ENCODE data around the gene IDNK.
A peak's percentile ranks its signal among the peaks of the same experiment; 100 is the strongest.
"Not testable (repeated sequence)": the region's sequence is repeated elsewhere in the genome, so short reads cannot be mapped to it uniquely, and the experiment has no call there.

IDNK gene

DNA sequence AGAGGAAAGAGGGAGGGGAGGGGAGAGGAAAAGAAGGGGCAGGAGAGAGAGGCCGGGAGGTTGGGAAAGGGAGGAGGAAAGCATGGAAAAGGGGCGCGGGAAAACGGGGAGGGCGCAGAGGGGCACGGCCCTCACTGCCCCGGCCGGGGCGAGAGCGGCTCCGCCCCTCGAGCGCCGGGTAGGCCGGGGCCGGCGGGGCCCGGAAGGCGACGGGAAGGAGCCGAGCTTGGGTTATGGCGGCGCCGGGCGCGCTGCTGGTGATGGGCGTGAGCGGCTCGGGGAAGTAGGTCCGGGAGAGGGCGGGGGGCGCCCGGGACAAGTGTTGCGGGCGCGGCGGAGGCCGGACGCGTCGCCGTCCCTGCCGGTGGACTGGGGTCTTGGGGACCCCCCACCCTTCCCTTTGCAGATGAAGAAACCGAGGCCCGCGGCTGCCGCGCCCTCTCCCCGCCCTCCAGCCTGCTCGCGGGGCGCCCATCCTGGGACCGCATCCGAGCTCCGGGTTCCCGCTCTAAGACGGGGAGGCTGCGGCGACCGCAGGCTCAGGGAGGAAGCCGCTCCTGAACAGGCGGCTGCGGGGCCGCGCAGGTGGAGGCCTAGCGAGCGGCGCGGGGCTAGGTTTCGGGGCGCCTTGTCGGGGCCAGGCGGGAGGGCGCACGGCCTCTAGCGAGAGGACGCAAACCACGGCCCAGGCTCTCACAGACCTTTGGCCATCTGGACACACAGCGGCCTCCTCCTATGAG lies at the start of gene IDNK:
Gene IDNK, plus strand, starts transcription at position 205 of the 740 bp plus-strand sequence. Its CDS starts 29 bp downstream, at position 234.
- DNase-seq (ENCODE audit: low spot score), result peak; percentile 68

DNA sequence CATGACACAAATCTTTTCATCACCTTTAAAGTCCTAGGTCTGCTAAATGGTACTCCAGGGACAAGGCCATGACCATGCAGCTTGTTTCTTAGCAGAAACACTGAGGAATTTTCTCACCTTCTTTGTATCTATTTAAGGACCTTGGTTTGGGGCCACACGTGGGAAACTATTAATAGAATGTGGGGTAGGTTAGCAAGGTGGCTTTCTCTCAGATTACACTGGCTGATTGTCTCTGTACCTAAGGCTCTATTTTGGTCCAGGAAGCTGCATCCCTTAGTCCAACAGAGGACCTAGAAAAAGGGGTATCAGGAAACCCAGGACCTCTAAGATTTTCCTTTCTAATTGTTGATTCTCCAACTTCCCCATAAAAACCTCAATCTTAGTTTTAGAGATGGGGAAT lies 48.5 kb upstream of the IDNK start:
- DNase-seq (ENCODE audit: low spot score), result no peak

DNA sequence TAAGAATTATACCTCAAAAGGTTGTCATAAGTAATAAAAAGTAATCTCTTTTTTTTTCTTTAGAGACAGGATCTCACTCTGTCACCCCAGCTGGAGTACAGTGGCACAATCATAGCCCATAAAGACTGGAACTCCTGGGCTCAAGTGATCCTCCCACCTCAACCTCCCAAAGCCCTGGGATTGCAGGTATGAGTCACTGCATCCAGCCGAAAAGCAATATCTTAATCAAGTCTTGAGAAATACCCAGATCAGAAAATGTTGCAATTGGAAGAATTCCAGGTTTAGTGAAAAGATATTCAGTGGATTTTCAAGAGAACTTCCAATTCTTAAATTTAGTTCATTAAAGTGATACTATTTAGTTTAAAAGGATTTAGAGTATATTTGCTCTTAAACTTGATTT lies 40.9 kb upstream of the IDNK start:
- DNase-seq (ENCODE audit: low spot score), result no peak

DNA sequence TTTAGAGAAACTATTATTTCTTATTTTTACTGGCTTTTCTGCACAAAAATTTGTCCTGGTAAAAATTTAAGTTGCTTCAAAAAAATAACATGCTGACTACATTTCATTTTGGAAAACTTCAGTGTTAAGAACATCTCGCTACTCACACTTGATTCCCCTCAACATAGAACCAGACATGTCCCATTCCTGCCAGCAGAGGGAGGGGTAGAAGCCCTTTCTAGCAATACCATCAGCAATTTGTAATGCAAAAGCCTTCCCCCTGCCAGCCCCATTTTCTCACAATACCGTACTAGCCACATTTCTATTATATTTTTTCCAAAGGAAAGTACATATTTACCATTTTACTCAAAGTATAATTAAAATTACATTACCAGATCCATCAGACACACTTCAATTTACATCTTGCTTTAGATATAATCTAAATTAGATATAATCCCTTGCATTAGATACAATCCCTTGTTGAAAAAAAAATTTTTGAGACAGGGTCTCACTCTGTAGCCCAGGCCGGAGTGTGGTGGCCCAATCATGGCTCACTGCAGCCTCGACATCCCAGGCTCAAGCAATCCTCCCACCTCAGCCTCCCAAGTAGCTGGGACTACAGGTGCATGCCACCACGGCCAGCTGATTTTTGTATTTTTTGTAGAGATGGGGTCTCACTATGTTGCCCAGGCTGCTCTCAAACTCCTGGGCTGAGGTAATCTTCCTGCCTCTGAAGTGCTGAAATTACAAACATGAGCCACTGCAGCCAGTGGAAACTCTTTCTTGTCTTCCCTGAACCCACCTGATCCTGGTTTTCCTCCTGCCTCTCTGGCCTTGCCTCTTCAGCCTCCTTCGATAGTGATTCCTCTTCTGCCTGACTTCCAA lies 39.6 kb upstream of the IDNK start:
- DNase-seq (ENCODE audit: low spot score), result peak; percentile 77

DNA sequence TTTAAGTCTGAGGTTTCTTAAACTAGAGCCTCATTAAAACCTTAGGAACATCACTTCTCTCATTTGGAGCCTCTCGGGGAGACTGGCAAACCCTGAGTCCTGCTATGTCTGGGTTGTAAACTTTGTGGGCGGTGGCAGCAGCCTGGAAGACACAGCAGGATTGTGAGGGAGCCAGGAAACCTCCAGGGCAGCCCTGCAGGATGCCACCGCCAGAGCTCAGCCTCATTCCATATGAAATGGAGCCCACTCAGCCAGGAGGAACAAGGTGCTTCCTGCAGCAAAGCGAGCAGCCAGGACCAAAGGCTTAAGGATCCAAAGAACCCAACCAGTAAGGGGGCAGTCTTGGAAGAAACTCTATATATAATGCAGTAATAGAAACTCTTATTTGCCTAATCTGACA lies 37.9 kb upstream of the IDNK start:
- DNase-seq (ENCODE audit: low spot score), result no peak

DNA sequence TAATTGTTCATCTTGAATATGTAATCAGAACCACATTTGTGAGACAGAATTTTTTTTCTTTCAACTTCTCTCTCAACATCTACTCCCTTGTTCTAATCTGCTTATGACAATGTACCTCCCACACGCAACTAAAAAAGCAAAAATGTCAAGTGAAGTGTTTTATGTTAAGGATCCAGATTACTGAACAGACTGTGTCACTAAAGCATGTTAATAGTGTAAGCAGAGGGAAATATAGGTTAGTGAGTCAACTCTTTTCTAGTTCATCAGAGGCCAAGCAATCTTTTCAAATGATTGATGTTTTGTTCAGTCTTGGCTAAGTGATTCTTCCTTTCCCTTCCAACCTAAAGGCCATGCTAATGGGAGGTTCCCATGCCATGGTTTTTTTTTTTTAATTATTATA lies 34.7 kb upstream of the IDNK start:
- no peak for DNase-seq (ENCODE audit: low spot score)

DNA sequence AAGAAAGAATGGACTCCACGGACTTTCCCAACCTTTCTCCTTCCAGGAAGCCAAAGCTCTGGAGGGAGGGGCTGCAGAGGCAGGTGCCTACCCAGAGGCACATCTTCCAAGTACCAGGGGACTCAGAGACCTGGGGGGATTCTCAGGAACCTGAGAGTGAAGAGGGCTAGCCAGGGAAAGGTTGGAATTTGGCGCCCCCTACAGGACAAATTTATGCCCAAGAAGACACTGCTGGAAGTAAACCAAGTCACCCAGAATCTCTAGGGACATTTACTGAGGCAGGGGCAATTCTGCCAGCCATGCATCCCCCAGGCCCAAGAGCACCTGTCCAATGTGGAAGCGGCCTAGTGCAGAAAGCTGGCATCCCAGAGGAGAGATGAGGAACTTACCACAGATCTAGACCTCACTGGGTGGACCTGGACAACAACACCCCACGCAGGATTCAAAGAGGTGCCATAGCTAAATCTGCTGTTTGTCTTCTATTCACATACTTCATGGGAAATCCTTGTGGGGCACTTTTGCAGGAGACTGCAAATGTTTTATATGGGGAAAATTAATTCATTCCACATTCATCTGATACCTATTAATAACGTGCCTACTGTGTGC lies 25.9 kb upstream of the IDNK start:
- DNase-seq (ENCODE audit: low spot score), result peak; percentile 58

DNA sequence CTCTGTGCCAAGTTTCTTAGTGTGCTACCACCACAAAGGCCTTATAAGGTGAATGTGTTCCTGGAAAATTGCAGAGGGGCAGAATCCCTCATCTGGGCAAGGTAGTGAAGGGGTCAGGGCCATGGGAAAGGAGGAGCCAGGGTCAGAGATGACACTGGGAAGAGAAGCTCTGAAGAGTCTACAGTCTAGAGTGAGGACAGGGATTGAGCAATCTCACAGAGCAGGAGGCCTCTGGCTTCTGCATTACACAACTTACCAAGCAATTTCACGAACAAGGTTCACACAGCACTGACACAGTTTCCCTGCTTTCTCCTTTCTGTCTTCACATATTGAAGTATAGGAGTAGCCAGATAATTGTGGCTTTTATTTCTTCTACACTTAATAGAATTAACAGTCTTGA lies 24.5 kb upstream of the IDNK start:
- no peak for DNase-seq (ENCODE audit: low spot score)

DNA sequence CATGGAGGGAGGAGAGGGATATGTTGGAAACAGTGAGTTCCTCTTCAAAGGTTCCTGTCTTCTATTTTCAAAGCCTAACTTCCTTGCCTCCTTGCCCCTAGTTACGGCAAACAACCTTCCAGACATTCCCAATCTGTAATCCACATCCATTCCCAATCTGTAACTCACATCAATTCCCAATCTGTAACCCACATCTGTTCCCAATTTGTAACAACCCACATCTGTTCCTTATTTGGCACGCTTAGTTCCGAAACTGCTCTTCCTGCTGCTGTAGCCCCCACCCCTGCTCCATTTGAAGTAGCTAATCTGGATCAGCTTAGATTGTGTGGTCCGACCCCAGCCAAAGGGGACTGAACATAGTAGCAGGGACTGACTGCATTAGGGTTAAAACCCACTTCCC lies 23.9 kb upstream of the IDNK start:
- DNase-seq (ENCODE audit: low spot score), result no peak

DNA sequence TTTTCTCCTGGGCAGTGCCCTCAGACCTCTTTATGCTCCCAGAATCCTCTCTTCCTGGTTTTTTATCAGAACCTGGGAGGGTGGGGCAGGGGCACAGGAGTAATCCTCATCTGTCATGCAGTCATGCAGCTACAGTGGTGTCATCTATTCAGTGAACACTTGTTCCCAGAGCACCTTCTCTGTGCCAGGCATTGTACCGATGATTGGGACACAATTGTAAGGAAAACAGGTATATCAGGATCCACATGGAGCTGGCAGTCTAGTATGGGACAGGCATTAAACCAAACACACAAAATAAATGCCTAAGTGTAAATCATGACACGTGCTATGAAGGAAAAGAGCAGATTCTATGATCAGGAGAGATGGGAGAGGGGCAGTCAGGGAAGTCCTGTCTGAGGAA lies 21.5 kb upstream of the IDNK start:
- no peak for DNase-seq (ENCODE audit: low spot score)

DNA sequence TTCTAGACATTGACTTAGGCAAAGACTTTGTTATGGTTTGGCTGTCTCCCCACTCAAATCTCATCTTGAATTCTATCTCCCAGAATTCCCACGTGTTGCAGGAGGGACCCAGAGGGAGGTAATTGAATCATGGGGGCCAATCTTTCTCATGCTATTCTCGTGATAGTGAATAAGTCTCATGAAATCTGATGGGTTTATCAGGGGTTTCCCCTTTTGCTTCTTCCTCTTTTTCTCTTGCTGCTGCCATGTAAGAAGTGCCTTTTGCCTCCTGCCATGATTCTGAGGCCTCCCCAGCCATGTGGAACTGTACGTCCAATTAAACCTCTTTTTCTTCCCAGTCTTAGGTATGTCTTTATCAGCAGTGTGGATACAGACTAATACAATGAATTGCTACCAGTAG lies 15.3 kb upstream of the IDNK start:
- DNase-seq (ENCODE audit: low spot score), result not testable (repeated sequence)

DNA sequence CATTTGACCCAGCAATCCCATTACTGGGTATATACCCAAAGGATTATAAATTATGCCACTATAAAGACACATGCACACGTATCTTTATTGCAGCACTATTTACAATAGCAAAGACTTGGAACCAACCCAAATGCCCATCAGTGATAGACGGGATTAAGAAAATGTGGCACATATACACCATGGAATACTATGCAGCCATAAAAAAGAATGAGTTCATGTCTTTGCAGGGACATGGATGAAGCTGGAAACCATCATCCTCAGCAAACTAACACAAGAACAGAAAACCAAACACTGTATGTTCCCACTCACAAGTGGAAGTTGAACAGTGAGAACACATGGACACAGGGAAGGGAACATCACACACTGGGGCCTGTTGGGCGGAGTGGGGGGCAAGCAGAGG lies 9.6 kb upstream of the IDNK start:
- DNase-seq (ENCODE audit: low spot score), result not testable (repeated sequence)

DNA sequence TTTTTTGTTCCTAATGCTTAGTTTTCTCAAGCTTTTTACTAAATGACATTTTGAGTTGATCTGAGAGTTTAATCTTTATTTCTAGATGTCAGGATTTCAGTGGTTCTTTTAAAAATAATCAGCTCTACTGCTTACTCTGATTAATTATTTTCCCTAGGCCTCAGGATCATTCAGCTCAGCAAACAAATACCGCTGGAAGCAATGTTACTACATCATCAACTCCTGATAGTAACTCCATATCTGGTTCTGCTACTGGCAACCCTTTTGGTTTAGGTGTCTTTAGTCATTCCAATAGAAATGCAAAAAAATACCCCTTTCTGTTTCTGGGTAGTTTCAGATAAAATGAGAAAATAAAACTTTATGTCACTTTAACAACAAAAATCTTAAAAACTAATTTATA lies 5.6 kb upstream of the IDNK start:
- DNase-seq (ENCODE audit: low spot score), result no peak

DNA sequence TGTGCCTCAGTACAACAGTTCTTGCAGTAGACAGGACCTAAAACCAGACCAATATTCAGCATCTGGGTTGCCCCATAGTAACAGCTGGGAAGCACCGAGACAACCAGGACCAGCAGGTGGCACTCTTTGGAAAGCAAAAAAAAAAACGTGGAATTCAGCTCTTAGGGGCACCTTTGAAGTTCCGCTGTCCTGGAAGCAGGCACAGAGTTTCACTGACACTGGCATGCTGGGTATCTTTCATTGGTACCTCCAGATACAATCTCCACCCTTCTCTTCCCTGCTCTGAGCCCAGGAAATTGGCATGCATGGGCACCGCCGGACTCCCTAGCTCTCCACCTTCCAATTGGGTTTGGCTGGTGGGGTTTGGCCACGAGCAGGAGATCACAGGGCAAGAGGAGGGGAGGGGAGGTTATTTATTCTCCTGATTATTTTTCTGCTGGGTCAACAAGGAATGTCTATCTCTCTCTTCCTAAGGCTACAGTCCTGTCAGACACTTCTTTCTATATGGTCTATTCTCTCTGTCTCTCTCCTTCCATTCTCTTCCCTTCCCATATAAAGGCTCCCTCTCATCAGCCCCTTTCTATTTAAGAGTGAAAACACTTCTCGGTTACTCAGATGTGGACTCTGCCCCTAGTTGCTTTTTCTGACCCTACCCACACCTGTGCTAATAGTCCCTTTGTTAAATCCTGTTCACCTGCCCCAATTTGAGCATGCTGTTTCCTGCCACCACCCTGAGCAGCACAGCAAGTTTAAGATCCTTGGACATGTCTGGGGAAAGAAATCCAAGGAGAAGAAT lies 1.9 kb upstream of the IDNK start:
- DNase-seq (ENCODE audit: low spot score), result peak; percentile 62

DNA sequence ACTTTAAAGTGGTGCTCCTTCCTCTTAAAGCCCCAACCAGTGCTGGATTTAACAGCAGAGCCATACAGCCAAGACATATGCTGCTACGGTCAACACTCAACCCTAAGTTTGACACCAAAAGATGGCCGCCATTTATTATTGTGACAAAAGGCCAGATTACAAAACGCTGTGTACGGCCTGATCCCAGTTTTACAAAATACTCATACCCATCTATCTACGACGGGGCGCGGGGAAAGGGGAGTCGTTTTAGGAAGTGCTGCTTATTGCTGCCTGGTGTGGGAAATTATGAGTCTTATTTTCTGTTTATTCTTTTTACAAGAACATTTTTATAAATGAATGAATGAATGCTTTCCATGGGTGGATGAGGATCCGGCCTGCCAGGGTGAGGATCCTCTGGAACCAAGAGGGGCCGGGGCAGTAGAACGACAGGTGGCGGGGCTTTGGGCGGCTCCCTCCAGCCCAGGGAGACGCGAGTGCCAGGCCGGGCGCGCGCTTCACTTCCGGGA lies 457 bp upstream of the IDNK start:
- DNase-seq (ENCODE audit: low spot score), result no peak

DNA sequence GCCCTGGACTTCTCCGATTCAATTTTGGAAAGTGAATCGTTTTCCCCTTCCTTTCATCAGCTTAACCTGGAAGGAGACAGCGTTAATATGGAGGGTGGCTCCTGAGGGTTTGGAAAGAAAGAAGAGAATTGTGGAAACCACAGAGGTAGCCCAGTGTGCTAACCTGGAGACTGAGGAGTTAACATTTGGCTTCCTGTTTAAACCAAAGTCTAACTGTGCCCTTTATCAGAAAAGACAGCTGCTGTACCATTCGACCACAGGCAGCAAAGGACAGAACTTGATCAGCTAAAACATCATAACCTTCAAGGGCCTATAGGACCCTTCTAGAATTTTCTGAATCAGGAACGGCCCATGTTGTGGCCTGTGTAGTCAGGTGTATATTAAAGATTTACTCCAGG lies 735 bp downstream of the IDNK start:
- peak; percentile 44 for DNase-seq (ENCODE audit: low spot score)

DNA sequence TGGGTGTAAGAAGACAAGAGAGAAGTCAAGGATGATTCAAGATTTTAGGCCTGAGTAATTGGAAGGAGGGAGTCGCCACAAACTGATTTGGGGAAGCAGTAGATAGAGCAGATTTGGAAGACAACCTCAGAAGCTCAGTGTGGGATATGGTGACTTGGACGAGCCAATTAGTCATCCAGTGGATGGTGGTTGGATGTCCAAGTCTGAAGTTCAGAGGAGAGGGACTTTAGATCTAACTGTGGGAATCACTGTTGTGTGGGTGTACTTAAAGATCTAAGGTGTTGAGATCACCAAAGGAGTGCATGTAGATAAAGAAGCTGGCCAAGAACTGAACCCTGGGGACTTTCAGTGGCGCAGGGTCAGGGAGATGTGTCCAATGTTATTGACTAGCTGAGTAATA lies 2.2 kb downstream of the IDNK start:
- DNase-seq (ENCODE audit: low spot score), result no peak

DNA sequence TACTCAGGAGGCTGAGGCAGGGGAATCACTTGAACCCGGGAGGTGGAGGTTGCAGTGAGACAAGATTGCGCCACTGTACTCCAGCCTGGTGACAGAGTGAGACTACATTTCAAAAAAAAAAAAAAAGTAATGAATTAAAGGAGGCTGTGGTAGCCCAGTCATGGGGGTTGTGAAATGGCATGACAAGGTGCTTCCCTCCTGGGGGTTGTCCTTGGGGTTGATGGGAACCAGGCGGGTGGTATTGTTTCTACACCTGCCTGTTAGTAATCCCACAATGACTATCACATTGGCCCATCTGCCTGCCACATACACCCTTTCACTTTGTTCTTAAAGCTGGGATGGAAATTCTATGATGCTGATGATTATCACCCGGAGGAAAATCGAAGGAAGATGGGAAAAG lies 5.6 kb downstream of the IDNK start:
- no peak for DNase-seq (ENCODE audit: low spot score)

DNA sequence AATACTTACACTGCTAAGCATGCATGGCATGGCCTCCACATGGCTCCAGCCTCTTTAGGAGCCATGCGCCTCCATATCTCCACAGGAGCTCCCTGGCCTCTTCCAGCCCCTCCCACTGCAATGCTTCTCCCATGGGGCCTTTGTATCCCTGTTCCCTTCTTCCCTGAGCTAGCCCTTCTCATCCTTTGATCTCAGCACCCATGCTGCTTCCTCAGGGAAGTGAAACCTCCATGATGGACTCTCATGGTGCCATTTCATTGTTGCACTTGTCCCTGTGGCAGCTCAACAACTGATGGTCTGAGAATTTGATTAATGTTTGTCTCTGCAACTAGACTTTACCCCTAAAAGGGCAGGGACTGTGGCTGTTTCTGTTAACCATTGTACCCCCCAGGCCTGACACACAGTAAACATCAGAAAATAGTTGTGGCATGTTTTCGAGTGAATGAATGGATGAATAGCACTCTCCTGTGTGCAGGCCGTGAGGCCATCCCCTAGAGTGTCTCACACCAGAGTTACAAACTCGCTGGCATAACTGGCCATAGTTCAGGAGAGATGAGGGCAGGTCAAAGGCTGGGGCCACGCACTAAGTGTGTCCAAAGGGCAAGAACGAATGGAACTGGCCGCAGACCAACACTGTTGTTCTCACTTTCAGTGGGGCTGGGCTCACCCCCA lies 6.6 kb downstream of the IDNK start:
- no peak for DNase-seq (ENCODE audit: low spot score)

DNA sequence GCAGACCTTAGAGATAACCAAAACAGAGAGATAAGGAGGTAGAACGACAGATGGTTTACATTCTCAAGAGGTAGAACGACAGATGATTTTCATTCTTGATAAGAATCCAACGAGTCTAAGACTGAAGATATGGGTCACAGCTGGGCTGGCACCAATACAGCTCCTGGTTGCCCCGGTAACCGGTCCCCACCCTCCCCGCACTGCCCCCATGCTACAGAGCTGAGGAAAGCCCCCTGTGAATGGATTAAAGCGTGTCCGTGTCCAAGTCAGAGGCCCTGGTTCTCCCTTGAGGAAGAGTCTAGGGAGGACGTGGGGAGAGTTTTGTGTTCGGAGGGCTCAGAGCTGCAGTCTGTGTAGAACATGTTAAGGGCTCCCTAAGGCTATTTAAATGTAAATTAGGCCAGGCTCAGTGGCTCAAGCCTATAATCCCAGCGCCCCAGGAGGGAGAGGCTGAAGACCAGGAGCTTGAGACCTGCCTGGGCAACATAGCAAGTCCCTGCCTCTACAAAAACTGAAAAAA lies 8.1 kb downstream of the IDNK start:
- no peak for DNase-seq (ENCODE audit: low spot score)

DNA sequence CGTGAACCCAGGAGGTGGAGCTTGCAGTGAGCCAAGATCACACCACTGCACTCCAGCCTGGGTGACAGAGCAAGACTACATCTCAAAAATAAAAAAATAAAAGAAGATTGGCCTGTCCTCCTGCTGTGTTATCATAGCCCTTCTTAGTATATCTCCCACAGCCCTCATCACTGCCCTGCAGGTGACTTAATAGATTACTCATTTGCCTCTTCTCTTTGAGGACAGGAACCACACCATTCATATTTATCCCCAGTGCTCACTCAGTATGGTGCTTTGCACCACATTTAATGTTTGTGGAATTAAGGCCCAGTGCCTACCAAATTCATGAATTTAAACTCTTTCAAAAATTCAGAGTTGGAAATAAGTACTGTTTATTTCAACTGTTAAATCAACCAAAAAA lies 10.3 kb downstream of the IDNK start:
- DNase-seq (ENCODE audit: low spot score), result no peak

Measured in NAMALWA (cell line).